GM13977 (cell line): ENCODE results near the gene CYB5B.

Source experiments
- DNase-seq: peaks from one replicate; pipeline ENCODE4 v3.0.0; 2012; ENCODE audit warnings: low spot score
- in situ Hi-C: fragments of 300-500 bp; cut with MboI; formaldehyde crosslinking; loops from one replicate; pipeline ENCODE4 v1.12.0; 2022; ENCODE audit warnings: low sequenced_read_pairs, low pct_unique_long_range_greater_than_20kb, mixed read lengths, inconsistent platforms; ENCODE audit not compliant: unreplicated experiment
- TF ChIP-seq, protein P1 (sequence below): IDR thresholded peaks from 2 replicates; pipeline ENCODE4 v1.5.1; 2012; ENCODE audit warnings: mild to moderate bottlenecking, control low read depth; ENCODE audit not compliant: insufficient read depth; ENCODE audit errors: extremely low read depth, missing control alignments

Gene CYB5B

DNA sequence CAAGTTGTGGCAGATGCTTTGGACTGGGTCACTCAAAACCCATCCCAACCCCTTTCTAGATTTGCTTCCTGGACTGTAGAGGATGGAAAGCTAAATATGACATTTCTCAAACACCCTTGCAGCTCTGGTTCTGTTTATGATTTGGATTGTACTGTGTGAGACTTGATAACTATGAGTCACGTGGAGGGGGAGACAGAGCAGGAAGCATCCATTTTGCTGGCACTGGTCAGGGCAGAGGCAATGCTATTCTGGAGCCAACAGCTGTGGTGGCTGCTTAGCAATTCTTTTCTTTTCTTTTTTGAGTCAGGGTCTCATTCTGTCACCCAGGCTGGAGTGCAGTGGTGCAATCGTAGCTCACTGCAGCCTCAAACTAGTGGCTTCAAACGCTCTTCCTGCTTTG lies 25.1 kb upstream of the CYB5B start:
- DNase-seq, result no peak
- in situ Hi-C loops, result loop anchor here (10.0 kb wide), 1 partner anchor 355 kb away; the partner anchor contains the start of gene NOB1
- TF ChIP-seq, protein P1, sequence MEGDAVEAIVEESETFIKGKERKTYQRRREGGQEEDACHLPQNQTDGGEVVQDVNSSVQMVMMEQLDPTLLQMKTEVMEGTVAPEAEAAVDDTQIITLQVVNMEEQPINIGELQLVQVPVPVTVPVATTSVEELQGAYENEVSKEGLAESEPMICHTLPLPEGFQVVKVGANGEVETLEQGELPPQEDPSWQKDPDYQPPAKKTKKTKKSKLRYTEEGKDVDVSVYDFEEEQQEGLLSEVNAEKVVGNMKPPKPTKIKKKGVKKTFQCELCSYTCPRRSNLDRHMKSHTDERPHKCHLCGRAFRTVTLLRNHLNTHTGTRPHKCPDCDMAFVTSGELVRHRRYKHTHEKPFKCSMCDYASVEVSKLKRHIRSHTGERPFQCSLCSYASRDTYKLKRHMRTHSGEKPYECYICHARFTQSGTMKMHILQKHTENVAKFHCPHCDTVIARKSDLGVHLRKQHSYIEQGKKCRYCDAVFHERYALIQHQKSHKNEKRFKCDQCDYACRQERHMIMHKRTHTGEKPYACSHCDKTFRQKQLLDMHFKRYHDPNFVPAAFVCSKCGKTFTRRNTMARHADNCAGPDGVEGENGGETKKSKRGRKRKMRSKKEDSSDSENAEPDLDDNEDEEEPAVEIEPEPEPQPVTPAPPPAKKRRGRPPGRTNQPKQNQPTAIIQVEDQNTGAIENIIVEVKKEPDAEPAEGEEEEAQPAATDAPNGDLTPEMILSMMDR, result no peak

DNA sequence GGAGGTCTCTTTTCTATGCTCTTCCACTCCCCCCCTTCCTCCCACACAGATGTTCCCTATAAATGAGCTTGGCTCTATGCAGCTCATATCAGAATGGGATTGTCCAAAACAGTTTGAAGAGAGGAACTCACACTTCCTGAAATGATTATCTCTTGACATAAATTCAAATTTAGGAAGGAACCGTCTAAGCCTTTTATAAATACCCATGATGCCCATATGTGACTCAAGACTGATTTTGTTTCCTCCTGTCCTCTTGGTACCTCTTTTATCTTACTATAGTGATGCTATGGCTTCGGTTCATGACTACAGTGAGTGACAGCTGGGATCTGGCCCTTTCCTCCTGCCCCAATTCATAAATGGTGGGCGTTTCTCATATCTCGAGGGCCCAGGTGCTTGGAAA lies 22.0 kb upstream of the CYB5B start:
- TF ChIP-seq, protein P1, result no peak
- in situ Hi-C loops, result no loop called here
- no peak for DNase-seq

DNA sequence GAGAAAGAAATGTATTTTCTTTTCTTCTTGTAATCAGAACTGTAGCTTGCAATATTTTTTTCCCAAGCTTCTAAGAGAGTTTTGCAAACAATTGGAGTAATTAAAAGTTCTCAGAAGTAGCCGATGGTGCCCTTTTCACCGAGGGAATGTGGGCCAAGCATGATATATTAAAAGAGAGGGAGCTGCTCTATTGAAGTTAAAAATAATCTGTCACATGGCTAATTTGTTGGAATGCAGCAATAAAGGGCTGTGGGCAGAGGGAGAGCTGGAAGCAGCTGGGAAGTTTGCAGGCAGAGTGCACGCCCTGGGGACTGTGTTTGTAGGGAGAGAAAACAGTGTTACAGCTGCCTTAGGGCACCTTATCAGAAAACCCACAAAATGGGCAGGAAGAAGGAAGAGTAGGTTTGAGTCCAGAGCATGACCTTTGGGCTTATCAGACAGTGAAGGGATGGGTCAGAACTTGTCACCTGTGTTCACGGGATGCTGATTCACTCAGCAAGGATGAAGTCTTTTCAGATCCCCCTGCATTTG lies 20.1 kb upstream of the CYB5B start:
- TF ChIP-seq, protein P1, result no peak
- no peak for DNase-seq
- in situ Hi-C loops, result no loop called here

DNA sequence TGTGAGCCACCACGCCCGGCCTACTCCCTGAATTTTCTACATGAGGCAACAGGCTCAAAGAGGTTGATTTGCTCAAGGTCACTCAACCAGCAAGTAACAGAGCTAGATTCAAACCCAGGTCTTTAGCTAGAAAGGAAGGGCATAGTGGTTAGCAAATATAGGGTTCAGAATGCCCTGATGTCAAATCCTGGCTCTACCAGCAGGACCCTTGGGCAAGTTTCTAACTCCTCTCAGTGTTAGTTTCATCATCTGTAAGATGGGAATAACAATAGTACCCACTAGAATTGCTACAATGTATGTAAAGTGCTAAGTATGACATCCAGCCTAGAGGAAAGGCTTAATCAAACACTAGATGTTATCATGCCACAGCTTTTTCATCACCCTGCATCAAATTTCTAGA lies 19.1 kb upstream of the CYB5B start:
- in situ Hi-C loops, result no loop called here
- TF ChIP-seq, protein P1, result no peak
- DNase-seq, result no peak

DNA sequence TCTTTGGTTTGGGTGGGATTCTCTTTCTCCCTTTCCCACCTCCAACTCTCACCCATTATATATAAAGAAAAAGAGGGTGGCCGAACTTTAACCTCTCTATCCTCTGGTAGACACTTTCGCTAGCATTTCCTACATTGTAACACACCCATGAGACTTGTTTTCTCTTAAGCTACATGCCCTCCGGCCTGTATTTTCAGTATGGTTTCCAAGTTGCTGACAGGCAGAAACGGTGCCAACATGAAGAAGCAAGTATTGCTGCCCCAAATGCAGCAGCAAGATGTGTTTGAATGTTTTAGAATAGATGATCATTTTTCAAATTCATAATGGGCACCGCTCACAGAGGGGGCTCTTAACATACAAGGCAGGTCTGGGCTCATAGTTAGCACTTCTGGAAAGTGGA lies 18.7 kb upstream of the CYB5B start:
- in situ Hi-C loops, result no loop called here
- no peak for DNase-seq
- TF ChIP-seq, protein P1, result no peak

DNA sequence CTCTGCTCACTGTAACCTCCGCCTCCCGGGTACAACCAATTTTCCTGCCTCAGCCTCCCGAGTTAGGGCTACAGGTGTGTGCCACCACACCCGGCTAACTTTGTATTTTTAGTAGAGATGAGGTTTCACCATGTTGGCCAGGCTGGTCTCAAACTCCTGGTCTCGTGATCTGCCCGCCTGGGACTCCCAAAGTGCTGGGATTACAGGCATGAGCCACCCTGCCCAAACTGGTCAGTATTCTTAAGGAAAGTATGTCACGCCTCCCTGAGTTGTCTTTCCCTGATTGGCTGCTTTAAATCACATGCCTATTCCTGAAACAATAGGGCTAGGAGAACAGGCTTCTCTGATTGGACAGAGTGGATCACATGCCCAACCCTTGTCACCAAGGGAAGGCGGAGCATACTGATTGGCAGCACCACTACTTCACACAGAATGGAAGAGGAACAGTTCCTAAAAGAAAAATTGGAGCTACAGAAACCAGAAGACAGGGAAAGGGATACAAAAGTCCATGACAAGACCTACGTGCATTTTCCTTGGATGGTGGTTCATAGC lies 17.6 kb upstream of the CYB5B start:
- no peak for DNase-seq
- TF ChIP-seq, protein P1, result no peak
- in situ Hi-C loops, result no loop called here
